ENCODE data around the gene CST5. TPM values are rescaled to one million over a fixed set of nuclear protein-coding genes. Genes with fewer than 3 reads are reported as not detected.

Gene CST5
- total RNA-seq (not detected), polyA plus RNA-seq (not detected)
- long read RNA-seq, donor 1 = 0 reads
- long read RNA-seq, donor 2 = 0 reads

- 85 to 95% (median 89%) methylated on average over 4 to 7 of the region's 7 CpGs for WGBS, 5 donors
- Histone ChIP-seq H3K9me3 (no peaks in the 10 kb centered on the region), H3K27me3 (replicated peaks in 1 of 7) (peaks cover 0 to 9% (median 0%) of the 10 kb centered on the region in 7 donors), H3K36me3 (no peaks in the 10 kb centered on the region), H3K4me1 (no peaks in the 10 kb centered on the region), H3K27ac (no peak within 1 kb of the TSS), H3K4me3 (no peak within 1 kb of the TSS)
- no peak for TF ChIP-seq POLR2AphosphoS5 (IDR thresholded peaks at IDR 0.05)
- TF ChIP-seq CTCF (IDR thresholded peaks at IDR 0.05 in 8 of 11, conservative IDR thresholded peaks at IDR 0.05 in 3 of 11) = no peak
- TF ChIP-seq POLR2A (IDR thresholded peaks at IDR 0.05) = no peak
- DNase-seq = no peak
- intact Hi-C loops (cut with DNase I; ENCODE audit: low total_unique reads) = no loop called here
Observed at GRCh38 chr20:23879328-23879798, at the start of gene CST5. Gene CST5 (minus strand): TSS chr20:23879748. CDS start chr20:23879676, 72 bp downstream.

GRCh38 chr20:23928788-23929187 is 49.2 kb upstream of the CST5 start:
- Histone ChIP-seq H3K4me1 (peaks cover 0 to 7% (median 0%) of the 10 kb centered on the region in 6 donors), H3K4me3 (no peak overlapping the region), H3K9me3 (peaks cover 0 to 9% (median 0%) of the 10 kb centered on the region in 8 donors), H3K27ac (no peak overlapping the region), H3K36me3 (no peaks in the 10 kb centered on the region), H3K27me3 (replicated peaks in 1 of 7) (peaks cover 0 to 5% (median 0%) of the 10 kb centered on the region in 7 donors)
- intact Hi-C loops (cut with DNase I; ENCODE audit: low total_unique reads) = no loop called here
- no peak for TF ChIP-seq CTCF (IDR thresholded peaks at IDR 0.05 in 8 of 11, conservative IDR thresholded peaks at IDR 0.05 in 3 of 11)
- TF ChIP-seq POLR2A (IDR thresholded peaks at IDR 0.05) = no peak
- TF ChIP-seq POLR2AphosphoS5 (IDR thresholded peaks at IDR 0.05) = no peak
- 50 to 63% (median 57%) methylated on average over 10 of the region's 10 CpGs for WGBS, 5 donors
- DNase-seq = no peak

GRCh38 chr20:23928353-23928752 is 48.8 kb upstream of the CST5 start:
- H3K4me1 ChIP-seq = peaks cover 0 to 7% (median 0%) of the 10 kb centered on the region in 6 donors
- peaks cover 0 to 7% (median 0%) of the 10 kb centered on the region in 7 donors for H3K27me3 ChIP-seq (replicated peaks in 1 of 7)
- WGBS, 5 donors = 88 to 93% (median 88%) methylated on average over 7 to 9 of the region's 9 CpGs

More at GRCh38 chr20:23928353-23928752, 48.8 kb upstream of the CST5 start:
- TF ChIP-seq CTCF (IDR thresholded peaks at IDR 0.05 in 8 of 11, conservative IDR thresholded peaks at IDR 0.05 in 3 of 11) (no peak), POLR2A (IDR thresholded peaks at IDR 0.05) (no peak), POLR2AphosphoS5 (IDR thresholded peaks at IDR 0.05) (no peak)
- no peak for DNase-seq
- Histone ChIP-seq H3K4me3 (no peak overlapping the region), H3K36me3 (no peaks in the 10 kb centered on the region), H3K9me3 (peaks cover 0 to 9% (median 0%) of the 10 kb centered on the region in 8 donors), H3K27ac (no peak overlapping the region)
- intact Hi-C loops (cut with DNase I; ENCODE audit: low total_unique reads) = no loop called here
